Measurements from ENCODE around the gene PNMA6A.

DNA sequence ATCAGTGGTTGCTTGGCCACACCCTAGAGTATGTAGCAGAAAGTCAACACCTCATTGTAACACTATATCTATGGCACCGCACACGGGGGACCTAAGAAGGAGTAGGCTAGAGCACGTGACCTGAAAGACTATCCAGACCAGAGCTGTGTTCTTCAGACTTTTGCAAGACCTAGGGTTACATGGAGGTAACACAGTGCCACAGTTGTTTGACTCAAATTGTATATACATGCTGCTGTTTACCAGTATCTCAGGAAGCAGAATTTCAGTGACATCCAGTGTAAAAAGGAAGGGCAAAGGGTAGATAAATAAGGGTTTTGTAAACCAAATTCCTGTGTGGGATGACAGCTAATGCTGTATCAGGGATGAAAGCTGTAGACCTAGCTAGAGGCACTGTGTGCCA lies 30.2 kb downstream of the PNMA6A start:
- TF ChIP-seq SIN3A (IDR thresholded peaks at IDR 0.05; ENCODE audit: borderline replicate concordance, insufficient read depth, low read depth, low read length) (no peak), POLR2AphosphoS5 (IDR thresholded peaks at IDR 0.05; ENCODE audit: low read depth, low read length) (no peak)
- TF ChIP-seq, protein P1, sequence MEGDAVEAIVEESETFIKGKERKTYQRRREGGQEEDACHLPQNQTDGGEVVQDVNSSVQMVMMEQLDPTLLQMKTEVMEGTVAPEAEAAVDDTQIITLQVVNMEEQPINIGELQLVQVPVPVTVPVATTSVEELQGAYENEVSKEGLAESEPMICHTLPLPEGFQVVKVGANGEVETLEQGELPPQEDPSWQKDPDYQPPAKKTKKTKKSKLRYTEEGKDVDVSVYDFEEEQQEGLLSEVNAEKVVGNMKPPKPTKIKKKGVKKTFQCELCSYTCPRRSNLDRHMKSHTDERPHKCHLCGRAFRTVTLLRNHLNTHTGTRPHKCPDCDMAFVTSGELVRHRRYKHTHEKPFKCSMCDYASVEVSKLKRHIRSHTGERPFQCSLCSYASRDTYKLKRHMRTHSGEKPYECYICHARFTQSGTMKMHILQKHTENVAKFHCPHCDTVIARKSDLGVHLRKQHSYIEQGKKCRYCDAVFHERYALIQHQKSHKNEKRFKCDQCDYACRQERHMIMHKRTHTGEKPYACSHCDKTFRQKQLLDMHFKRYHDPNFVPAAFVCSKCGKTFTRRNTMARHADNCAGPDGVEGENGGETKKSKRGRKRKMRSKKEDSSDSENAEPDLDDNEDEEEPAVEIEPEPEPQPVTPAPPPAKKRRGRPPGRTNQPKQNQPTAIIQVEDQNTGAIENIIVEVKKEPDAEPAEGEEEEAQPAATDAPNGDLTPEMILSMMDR (IDR thresholded peaks at IDR 0.05), result no peak
